ENCODE measurements around the gene ZNF169. TPM values are rescaled to one million over a fixed set of nuclear protein-coding genes. Genes with fewer than 3 reads are reported as not detected.
"Not testable (repeated sequence)": the region's sequence is repeated elsewhere in the genome, so short reads cannot be mapped to it uniquely, and the experiment has no call there.

Gene ZNF169
- total RNA-seq, 1 donor from 2014 or later = 6.0 TPM

- not testable (repeated sequence) for DNase-seq (ENCODE audit: low spot score)
These were observed 89.7 kb downstream of the ZNF169 start for GRCh38 chr9:94348754-94349153.

Other genes starting within 250 kb of the ZNF169 start
- gene PTPDC1, start 174.8 kb upstream of the ZNF169 start, total RNA-seq = 4.6 TPM
- gene NUTM2F, start 69.3 kb downstream of the ZNF169 start, total RNA-seq = not detected